ENCODE results near the gene AP3S2.
"Not testable (repeated sequence)": the region's sequence is repeated elsewhere in the genome, so short reads cannot be mapped to it uniquely, and the experiment has no call there.

Gene AP3S2

GRCh38 chr15:89863918-89864317 lies 29.9 kb downstream of the AP3S2 start:
- no peak for DNase-seq

GRCh38 chr15:89860891-89861290 lies 32.9 kb downstream of the AP3S2 start:
- DNase-seq: no peak

DNA sequence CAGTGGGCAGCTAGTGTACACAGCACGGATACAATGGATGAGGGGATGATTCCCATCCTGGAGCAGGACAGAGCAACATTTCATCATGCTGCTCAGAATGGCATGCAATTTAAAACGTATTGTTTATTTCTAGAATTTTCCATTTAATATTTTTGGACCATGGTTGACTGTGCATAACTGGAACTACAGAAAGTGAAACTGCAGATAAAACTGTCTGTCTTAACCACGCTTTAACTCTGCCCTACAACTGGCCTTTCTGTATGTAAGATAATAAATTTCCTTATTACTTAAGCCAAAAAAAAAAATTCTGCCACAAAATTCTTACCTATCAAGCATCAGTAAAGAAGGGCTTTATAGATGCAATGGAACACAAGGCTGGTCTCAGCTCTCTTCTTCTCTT lies 33.4 kb downstream of the AP3S2 start:
- no peak for DNase-seq

DNA sequence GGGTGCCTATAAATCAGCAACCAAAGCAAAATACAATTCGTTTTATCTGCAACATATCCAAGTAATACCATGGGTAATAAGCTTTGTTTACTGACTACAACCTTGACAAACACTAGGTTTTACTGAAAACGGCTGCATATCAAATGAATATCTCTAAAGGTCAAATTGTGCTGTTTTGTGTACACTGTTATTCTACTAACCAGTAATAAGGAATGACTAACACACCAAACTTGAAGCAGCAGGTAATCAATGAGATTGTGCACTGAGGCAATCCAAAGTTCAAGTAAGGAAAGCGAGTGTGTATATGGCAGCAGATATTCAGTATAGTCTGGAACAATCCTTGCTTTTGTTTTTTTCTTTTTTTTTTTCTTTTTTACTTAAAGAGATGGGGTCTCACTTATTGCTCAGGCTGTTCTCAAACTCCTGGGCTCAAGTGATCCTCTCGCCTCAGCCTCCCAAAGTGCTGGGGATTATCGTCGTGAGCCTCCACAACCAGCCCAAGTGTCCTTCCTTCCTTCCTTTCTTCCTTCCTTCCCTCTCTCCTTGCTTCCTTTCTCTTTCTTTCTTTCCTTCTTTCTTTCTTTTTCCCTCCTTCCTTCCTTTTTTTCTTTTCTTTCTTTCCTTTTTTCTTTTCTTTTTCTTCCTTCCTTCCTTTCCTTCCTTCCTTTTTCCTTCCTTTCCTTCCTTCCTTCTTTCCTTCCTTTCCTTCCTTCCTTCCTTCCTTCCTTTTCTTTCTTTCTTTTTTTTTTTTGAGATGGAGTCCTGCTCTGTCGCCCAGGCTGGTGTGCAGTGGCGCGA lies 34.9 kb downstream of the AP3S2 start:
- DNase-seq: no peak

DNA sequence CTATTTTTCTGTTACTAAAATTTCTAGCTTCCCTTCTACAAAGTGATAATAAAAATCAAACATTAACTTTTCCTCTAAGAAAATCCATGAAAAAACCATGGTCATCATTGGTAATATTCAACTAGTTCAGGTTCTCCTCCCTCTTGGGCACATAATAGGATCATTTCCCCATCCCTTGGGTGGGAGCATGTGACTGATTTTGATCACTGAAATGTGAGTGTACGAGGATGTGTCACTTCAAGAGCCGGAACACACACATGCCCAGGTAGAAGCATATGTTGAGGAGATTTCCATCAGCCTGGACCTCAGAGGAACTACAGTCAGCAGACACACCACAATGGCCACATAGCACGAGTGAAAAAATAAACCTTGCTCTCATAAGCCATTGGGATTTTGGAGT lies 36.1 kb downstream of the AP3S2 start:
- no peak for DNase-seq

DNA sequence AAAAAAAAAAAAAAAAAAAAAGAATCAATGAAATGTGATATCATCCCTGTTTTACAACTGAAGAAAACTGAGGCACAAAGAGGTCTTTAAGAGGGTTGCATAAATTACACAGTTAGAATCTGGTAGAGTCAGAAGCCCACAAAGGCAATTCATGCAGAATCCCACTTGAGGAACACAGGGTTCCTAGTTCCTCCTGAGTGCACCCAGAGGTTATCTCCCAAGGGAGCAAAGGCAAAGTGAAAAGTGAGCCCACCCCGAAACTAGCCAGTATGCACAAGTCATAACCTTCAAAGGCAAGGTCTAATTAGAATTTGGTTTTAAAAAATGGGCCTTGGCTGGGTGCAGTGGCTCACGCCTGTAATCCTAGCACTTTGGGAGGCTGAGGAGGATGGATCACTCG lies 37.8 kb downstream of the AP3S2 start:
- no peak for DNase-seq

- DNase-seq: not testable (repeated sequence)
These were observed 38.9 kb downstream of the AP3S2 start for GRCh38 chr15:89854863-89855262.

DNA sequence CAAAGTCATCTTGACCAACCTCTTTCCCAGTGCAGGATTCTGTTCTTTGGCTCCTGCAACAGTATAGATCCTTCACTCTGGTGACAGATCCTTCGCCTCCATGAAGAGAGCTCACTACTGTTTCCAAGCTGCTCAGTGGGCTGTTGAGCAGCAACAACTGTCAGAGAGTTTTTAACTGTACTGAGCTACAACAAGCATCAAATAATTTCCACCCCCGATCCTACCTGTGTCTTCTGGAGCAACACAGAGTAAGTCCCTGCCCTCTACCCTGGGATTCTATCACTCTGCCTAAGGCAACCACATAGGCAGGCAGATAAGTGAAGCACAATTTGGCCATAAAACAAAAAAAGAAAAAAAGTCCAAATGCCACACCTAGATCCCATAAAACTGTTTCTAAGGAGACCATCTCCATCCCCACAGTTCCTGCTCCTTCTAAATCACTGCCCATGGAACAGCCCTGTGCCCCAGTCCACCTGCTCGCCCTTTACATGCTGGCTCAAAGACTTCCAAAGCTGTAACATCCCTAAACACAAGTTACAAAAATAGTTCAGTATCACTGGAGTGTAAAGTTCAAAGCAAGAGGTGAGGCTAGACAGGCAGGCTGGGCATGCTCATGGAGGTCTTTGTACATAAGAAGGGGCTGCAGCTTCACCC lies 41.3 kb downstream of the AP3S2 start:
- no peak for DNase-seq

GRCh38 chr15:89851673-89852341 lies 42.0 kb downstream of the AP3S2 start:
- DNase-seq: no peak

- DNase-seq: no peak
These were observed 44.9 kb downstream of the AP3S2 start for GRCh38 chr15:89848970-89849292.

GRCh38 chr15:89847101-89847500 lies 46.7 kb downstream of the AP3S2 start:
- DNase-seq: no peak

GRCh38 chr15:89845305-89845893 lies 48.4 kb downstream of the AP3S2 start:
- no peak for DNase-seq

GRCh38 chr15:89841962-89842361 lies 51.8 kb downstream of the AP3S2 start:
- no peak for DNase-seq

DNA sequence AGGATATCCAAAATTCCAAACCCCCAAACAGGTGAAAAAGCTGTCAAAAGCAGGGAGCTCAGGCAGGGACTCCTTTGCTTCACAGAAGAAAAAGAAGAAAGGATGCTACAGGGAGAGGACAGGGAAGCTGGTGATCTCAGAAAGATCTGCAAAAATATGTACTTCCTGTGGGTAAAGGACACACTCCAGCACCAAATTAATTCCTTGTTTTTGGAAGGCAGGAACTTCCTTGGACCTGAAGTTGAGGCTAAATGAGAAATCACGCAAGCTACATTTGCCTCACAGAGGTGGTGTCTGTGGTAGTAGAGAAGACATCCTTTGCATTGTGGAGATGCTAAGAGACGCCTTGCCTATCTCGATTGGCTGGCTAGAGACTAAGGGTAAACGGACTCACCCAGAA lies 52.5 kb downstream of the AP3S2 start:
- no peak for DNase-seq

DNA sequence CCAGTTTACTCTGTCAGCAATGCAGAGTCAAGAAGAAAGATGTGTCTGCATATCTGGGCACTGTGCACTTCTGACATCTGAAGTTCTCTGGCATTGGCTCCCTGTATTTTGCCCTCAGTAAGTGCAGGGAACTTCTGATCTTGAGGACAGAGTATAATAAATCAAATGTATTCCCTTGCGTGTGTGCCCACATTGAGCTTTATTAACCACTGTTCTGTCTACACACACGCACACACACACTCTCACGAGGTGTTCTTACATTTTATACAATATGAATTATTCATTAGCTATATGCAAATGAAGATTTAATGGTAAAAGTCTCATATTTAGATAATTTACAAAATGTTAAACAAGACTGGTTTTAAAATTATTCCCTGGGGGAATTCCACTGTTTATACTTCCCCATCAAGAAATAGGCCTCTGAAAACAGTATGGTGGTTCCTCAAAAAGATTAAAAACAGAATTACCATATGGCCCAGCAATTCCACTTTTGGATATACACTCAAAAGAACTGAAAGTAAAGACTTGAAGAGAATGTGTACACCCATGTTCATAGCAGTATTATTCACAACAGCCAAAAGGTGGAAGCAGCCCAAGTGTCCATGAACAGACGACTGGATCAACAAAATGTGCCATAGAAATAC lies 54.5 kb downstream of the AP3S2 start:
- no peak for DNase-seq

DNA sequence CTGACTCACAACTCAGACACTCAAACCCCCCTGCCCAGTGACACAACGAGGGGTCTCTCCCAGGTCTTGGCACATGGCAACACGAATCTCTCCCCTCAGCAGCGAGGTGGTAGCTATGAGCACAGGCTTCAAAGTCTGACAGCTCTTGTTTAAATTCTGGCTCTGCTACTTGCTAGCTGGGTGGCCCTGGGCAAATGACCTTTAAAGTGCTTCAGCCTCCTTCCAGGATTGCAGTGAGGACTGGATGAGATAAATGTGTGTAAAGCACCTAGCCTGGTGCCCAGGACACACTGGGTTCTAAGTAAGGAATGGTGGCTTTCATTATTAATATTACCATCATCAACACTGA lies 56.0 kb downstream of the AP3S2 start:
- DNase-seq: no peak

DNA sequence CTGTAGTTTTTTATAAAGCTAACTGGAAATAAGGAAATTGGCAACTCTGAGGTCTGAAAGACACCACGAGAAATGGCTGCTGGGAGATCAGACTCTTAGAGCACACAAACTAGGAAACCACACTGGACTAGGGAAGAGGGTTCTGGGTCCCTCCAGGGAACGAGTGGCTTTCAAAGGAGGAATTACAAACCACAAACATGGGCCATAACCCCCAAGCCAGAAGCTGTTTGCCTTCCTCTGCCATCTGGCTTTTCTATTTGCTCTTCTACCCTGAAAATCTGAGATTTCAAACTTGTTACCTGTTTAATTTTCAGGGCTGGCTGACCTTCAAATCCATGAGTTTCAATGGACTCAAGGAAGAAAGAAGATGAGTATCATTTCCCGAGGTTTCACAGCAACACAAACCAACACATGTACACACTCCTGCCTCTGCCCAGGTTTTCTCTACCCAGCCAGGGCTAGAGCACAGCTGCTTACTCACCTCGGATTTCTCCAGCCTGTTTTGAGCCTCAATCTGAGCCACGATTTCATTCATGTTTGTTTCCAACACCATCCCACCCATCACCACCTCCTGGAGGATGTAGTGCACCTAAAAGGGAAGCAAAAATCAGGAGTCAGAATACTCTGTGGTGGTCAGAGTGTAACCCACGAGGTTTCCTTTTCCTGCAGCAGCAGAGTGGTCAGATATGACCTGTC lies 56.5 kb downstream of the AP3S2 start:
- DNase-seq: no peak

GRCh38 chr15:89836267-89837133 lies 57.3 kb downstream of the AP3S2 start:
- DNase-seq: no peak

- no peak for DNase-seq
These were observed 58.6 kb downstream of the AP3S2 start for GRCh38 chr15:89835176-89835564.

DNA sequence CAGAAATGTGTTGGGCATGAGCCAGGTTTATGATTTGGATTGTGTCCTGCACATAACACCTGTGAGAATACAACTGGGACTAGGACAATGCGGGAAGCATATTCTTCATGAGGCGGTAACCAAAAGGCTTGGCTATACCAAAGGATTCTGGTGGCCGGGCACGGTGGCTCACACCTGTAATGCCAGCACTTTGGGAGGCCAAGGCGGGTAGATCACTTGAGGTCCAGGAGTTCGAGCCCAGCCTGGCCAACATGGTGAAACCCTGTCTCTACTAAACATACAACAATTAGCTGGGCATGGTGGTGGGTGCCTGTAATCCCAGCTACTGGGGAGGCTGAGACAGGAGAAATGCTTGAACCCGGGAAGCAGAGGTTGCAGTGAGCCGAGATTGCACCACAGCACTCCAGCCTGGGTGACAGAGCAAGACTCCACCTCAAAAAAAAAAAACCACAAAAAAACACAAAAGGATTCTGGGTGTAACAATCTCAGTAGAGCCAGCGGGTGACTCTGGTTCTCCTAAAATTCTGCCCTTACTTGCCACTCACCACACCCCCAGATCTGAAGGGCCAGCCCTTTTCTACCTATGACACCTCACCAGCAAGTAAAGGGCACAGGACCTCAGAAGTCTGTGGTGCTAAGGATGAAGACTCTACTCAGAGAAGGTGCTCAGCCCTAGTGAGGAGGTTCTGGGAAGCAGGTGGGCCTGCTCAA lies 59.2 kb downstream of the AP3S2 start:
- not testable (repeated sequence) for DNase-seq

- DNase-seq: no peak
These were observed 59.8 kb downstream of the AP3S2 start for GRCh38 chr15:89833966-89834365.

Measured in activated CD8-positive, alpha-beta memory T cell treated with anti-CD3 and anti-CD28 coated beads for 24 hours (primary cell).